ENCODE data around the gene ADAM12. TPM values are rescaled to one million over a fixed set of nuclear protein-coding genes. Genes with fewer than 3 reads are reported as not detected.
A peak's percentile ranks its signal among the peaks of the same experiment; 100 is the strongest.

Gene ADAM12
- total RNA-seq, 1 experiment from 2014 or later, result not detected

DNA sequence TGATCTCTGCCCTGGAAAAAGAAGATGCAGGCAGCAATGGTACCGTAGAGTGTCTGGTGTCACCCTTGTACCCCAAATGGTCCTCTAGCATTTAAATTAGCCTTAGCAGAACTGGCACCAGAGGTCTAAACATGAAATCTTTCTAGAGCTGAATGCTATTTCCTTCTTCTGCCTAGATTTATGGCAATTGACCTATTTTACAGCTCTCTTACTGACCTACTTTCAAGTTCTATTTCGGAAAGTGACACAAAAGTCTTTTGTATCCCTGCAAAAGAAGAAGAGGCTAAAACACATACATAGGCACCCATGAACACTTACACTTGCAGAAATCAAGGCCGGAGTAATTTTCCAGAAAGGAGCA, 10.1 kb upstream of the ADAM12 start:
- ATAC-seq (no peak), DNase-seq (ENCODE audit: low read depth, low spot score) (no peak)
- Histone ChIP-seq H4K20me1 (ENCODE audit: insufficient read depth) (no peaks in the 10 kb centered on the region), H3K4me1 (ENCODE audit: control insufficient read depth in 1 of 2, insufficient read depth in 2 of 2, low read length in 2 of 2) (peaks cover 0 to 4% of the 10 kb centered on the region in 2 experiments; a peak in 1 of 4 replicates), H3K9me3 (ENCODE audit: control insufficient read depth in 1 of 2, insufficient read depth in 1 of 2, low read depth in 1 of 2, low read length in 2 of 2) (no peaks in the 10 kb centered on the region), H3K4me2 (ENCODE audit: low read length) (no peak overlapping the region), H3K27ac (ENCODE audit: low read depth, low read length) (no peak overlapping the region), H3K79me2 (ENCODE audit: insufficient read depth, low read length) (no peaks in the 10 kb centered on the region), H3K4me3 (replicated peaks in 1 of 2; ENCODE audit: low read depth in 1 of 2, low read length in 2 of 2) (no peak overlapping the region), H3K9ac (ENCODE audit: low read length) (no peak overlapping the region), H2AFZ (ENCODE audit: low read depth, low read length, poor library complexity, severe bottlenecking) (no peak overlapping the region), H3K27me3 (ENCODE audit: insufficient read depth, low read length) (peaks cover 60% of the 10 kb centered on the region), H3K36me3 (ENCODE audit: control insufficient read depth in 1 of 2, insufficient read depth in 2 of 2, low read length in 2 of 2) (no peaks in the 10 kb centered on the region), H3K9me2 (ENCODE audit: insufficient read depth) (no peaks in the 10 kb centered on the region)
- CTCF ChIA-PET, result no interaction called here
- POLR2A ChIA-PET, result interaction anchor here (0.6 kb wide), 1 partner anchor 88 kb away, joined by 4 read pairs; no protein-coding TSS in a partner anchor
- TF ChIP-seq FOSL1 (IDR thresholded peaks at IDR 0.05; ENCODE audit: low read depth) (no peak), EZH2 (IDR thresholded peaks at IDR 0.05) (no peak), EGR1 (IDR thresholded peaks at IDR 0.05; ENCODE audit: low read depth) (no peak), EZH2phosphoT487 (IDR thresholded peaks at IDR 0.05; ENCODE audit: borderline replicate concordance) (no peak)
- BruUV-seq (replicated peaks), result no TSS peak
- intact Hi-C loops (cut with micrococcal nuclease), result no loop called here
- RAD21 ChIA-PET (ENCODE audit: low non-redundant PET in 1 of 2, low total read pairs in 2 of 2, uncharacterized antibody in 2 of 2, unreplicated experiment in 2 of 2), result no interaction called here

- no TSS peak for BruUV-seq (replicated peaks)
- ATAC-seq (peak; percentile 57; the same call in 1 of the 2 replicates), DNase-seq (ENCODE audit: low read depth, low spot score) (no peak)
- H2AFZ ChIP-seq (ENCODE audit: low read depth, low read length, poor library complexity, severe bottlenecking), result no peak overlapping the region
- H3K4me1 ChIP-seq (ENCODE audit: control insufficient read depth in 1 of 2, insufficient read depth in 2 of 2, low read length in 2 of 2), result peaks cover 0 to 4% of the 10 kb centered on the region in 2 experiments; a peak in 1 of 4 replicates
- H3K4me3 ChIP-seq (replicated peaks in 1 of 2; ENCODE audit: low read depth in 1 of 2, low read length in 2 of 2), result no peak overlapping the region
- no peaks in the 10 kb centered on the region for H3K36me3 ChIP-seq (ENCODE audit: control insufficient read depth in 1 of 2, insufficient read depth in 2 of 2, low read length in 2 of 2)
- H3K9me3 ChIP-seq (ENCODE audit: control insufficient read depth in 1 of 2, insufficient read depth in 1 of 2, low read depth in 1 of 2, low read length in 2 of 2), result no peaks in the 10 kb centered on the region
- H3K27me3 ChIP-seq (ENCODE audit: insufficient read depth, low read length), result peaks cover 54% of the 10 kb centered on the region
- H3K27ac ChIP-seq (ENCODE audit: low read depth, low read length), result no peak overlapping the region
- no peak overlapping the region for H3K9ac ChIP-seq (ENCODE audit: low read length)
- ChIA-PET POLR2A (interaction anchor here (0.6 kb wide), 1 partner anchor 88 kb away, joined by 4 read pairs; no protein-coding TSS in a partner anchor), RAD21 (ENCODE audit: low non-redundant PET in 1 of 2, low total read pairs in 2 of 2, uncharacterized antibody in 2 of 2, unreplicated experiment in 2 of 2) (no interaction called here), CTCF (no interaction called here)
- no peak overlapping the region for H3K4me2 ChIP-seq (ENCODE audit: low read length)
- H3K9me2 ChIP-seq (ENCODE audit: insufficient read depth), result no peaks in the 10 kb centered on the region
- no peaks in the 10 kb centered on the region for H3K79me2 ChIP-seq (ENCODE audit: insufficient read depth, low read length)
- intact Hi-C loops (cut with micrococcal nuclease), result no loop called here
- no peak for TF ChIP-seq TCF7L2 (IDR thresholded peaks at IDR 0.05; ENCODE audit: borderline replicate concordance, extremely low read depth, insufficient read depth, insufficient read length)
- no peak for TF ChIP-seq CTCF (IDR thresholded peaks at IDR 0.05 in 2 of 3, conservative IDR thresholded peaks at IDR 0.05 in 1 of 3; ENCODE audit: borderline replicate concordance in 1 of 3, insufficient read depth in 1 of 3, low read depth in 2 of 3, low read length in 2 of 3)
- no peak for TF ChIP-seq POLR2A (IDR thresholded peaks at IDR 0.05; ENCODE audit: borderline replicate concordance, extremely low read depth, insufficient read depth, insufficient read length)
- no peak for TF ChIP-seq SRF (IDR thresholded peaks at IDR 0.05; ENCODE audit: low read depth)
- no peak for TF ChIP-seq EZH2 (IDR thresholded peaks at IDR 0.05)
- TF ChIP-seq ZNF274 (IDR thresholded peaks at IDR 0.05; ENCODE audit: low read depth, low read length), result no peak
- no peak for TF ChIP-seq POLR2AphosphoS5 (IDR thresholded peaks at IDR 0.05; ENCODE audit: low read depth, low read length)
- no peak for TF ChIP-seq JUND (IDR thresholded peaks at IDR 0.05)
- TF ChIP-seq RAD21 (IDR thresholded peaks at IDR 0.05; ENCODE audit: low read depth), result no peak
- no peak for TF ChIP-seq SIN3A (IDR thresholded peaks at IDR 0.05; ENCODE audit: low read depth)
- TF ChIP-seq, protein P1, sequence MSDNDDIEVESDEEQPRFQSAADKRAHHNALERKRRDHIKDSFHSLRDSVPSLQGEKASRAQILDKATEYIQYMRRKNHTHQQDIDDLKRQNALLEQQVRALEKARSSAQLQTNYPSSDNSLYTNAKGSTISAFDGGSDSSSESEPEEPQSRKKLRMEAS (IDR thresholded peaks at IDR 0.05), result no peak
- H4K20me1 ChIP-seq (ENCODE audit: insufficient read depth), result no peaks in the 10 kb centered on the region
Observed at GRCh38 chr10:126397640-126398382, 9.5 kb upstream of the ADAM12 start.
